ENCODE measurements around the gene TLX3. TPM values are rescaled to one million over a fixed set of nuclear protein-coding genes. Genes with fewer than 3 reads are reported as not detected.

The TLX3 gene
- total RNA-seq, result not detected

- TF ChIP-seq CTCF (IDR thresholded peaks at IDR 0.05; ENCODE audit: low read depth), result no peak
Observed at GRCh38 chr5:171308453-171309275, at the start of gene TLX3. Gene TLX3 (plus strand): TSS chr5:171309248. CDS start chr5:171309366, 118 bp downstream.

- TF ChIP-seq CTCF (IDR thresholded peaks at IDR 0.05; ENCODE audit: low read depth), result no peak
Observed at GRCh38 chr5:171261361-171261760, 47.7 kb upstream of the TLX3 start.

- no peak for TF ChIP-seq CTCF (IDR thresholded peaks at IDR 0.05; ENCODE audit: low read depth)
Observed at GRCh38 chr5:171261904-171262303, 47.1 kb upstream of the TLX3 start.

GRCh38 chr5:171263181-171263580 lies 45.9 kb upstream of the TLX3 start:
- no peak for TF ChIP-seq CTCF (IDR thresholded peaks at IDR 0.05; ENCODE audit: low read depth)

GRCh38 chr5:171264843-171265242 lies 44.2 kb upstream of the TLX3 start:
- no peak for TF ChIP-seq CTCF (IDR thresholded peaks at IDR 0.05; ENCODE audit: low read depth)

- no peak for TF ChIP-seq CTCF (IDR thresholded peaks at IDR 0.05; ENCODE audit: low read depth)
Observed at GRCh38 chr5:171268700-171269620, 40.1 kb upstream of the TLX3 start.

- no peak for TF ChIP-seq CTCF (IDR thresholded peaks at IDR 0.05; ENCODE audit: low read depth)
Observed at GRCh38 chr5:171269717-171270116, 39.3 kb upstream of the TLX3 start.
